Measurements from ENCODE around the gene COL4A1.
A peak's percentile ranks its signal among the peaks of the same experiment; 100 is the strongest.

COL4A1 gene

GRCh38 chr13:110306960-110307766, at the start of gene COL4A1, which contains the start of gene COL4A2:
Gene COL4A1, minus strand, starts transcription at chr13:110307157. Its CDS starts 130 bp downstream, at chr13:110307027.
Gene COL4A2, plus strand, starts transcription at chr13:110307284. Its CDS starts 620 bp downstream, at chr13:110307904.
- Histone ChIP-seq H3K36me3 (ENCODE audit: control insufficient read depth, insufficient read depth, low read length) (no peaks in the 10 kb centered on the region; the same call in 1 of the 2 replicates), H3K4me1 (ENCODE audit: control insufficient read depth, insufficient read depth, low read length) (peaks cover 8% of the 10 kb centered on the region), H3K9me3 (ENCODE audit: control insufficient read depth, insufficient read depth, low read length) (no peaks in the 10 kb centered on the region), H3K27ac (ENCODE audit: low read depth, low read length) (peak within 1 kb of the TSS; percentile 71), H3K9ac (ENCODE audit: low read depth, low read length) (peak within 1 kb of the TSS; percentile 77), H3K27me3 (ENCODE audit: control insufficient read depth, insufficient read depth, low read length) (peaks cover 39% of the 10 kb centered on the region), H3K4me3 (ENCODE audit: low read depth, low read length) (peak within 1 kb of the TSS; percentile 82)

- Histone ChIP-seq H3K36me3 (ENCODE audit: control insufficient read depth, insufficient read depth, low read length) (peaks cover 7% of the 10 kb centered on the region), H3K9ac (ENCODE audit: low read depth, low read length) (no peak overlapping the region), H3K27ac (ENCODE audit: low read depth, low read length) (no peak overlapping the region), H3K4me1 (ENCODE audit: control insufficient read depth, insufficient read depth, low read length) (peaks cover 10% of the 10 kb centered on the region), H3K9me3 (ENCODE audit: control insufficient read depth, insufficient read depth, low read length) (no peaks in the 10 kb centered on the region), H3K27me3 (ENCODE audit: control insufficient read depth, insufficient read depth, low read length) (no peaks in the 10 kb centered on the region), H3K4me3 (ENCODE audit: low read depth, low read length) (no peak overlapping the region)
These were observed 49.4 kb upstream of the COL4A1 start for GRCh38 chr13:110356362-110356761.

- Histone ChIP-seq H3K9me3 (ENCODE audit: control insufficient read depth, insufficient read depth, low read length) (no peaks in the 10 kb centered on the region), H3K36me3 (ENCODE audit: control insufficient read depth, insufficient read depth, low read length) (peaks cover 6% of the 10 kb centered on the region; the same call in 1 of the 2 replicates), H3K4me3 (ENCODE audit: low read depth, low read length) (no peak overlapping the region), H3K27me3 (ENCODE audit: control insufficient read depth, insufficient read depth, low read length) (no peaks in the 10 kb centered on the region), H3K27ac (ENCODE audit: low read depth, low read length) (no peak overlapping the region), H3K4me1 (ENCODE audit: control insufficient read depth, insufficient read depth, low read length) (peaks cover 10% of the 10 kb centered on the region), H3K9ac (ENCODE audit: low read depth, low read length) (no peak overlapping the region)
These were observed 47.9 kb upstream of the COL4A1 start for GRCh38 chr13:110354715-110355473.

GRCh38 chr13:110354123-110354627, 47.2 kb upstream of the COL4A1 start:
- Histone ChIP-seq H3K4me3 (ENCODE audit: low read depth, low read length) (no peak overlapping the region), H3K27me3 (ENCODE audit: control insufficient read depth, insufficient read depth, low read length) (no peaks in the 10 kb centered on the region), H3K4me1 (ENCODE audit: control insufficient read depth, insufficient read depth, low read length) (peaks cover 10% of the 10 kb centered on the region), H3K9ac (ENCODE audit: low read depth, low read length) (no peak overlapping the region), H3K27ac (ENCODE audit: low read depth, low read length) (no peak overlapping the region), H3K9me3 (ENCODE audit: control insufficient read depth, insufficient read depth, low read length) (no peaks in the 10 kb centered on the region), H3K36me3 (ENCODE audit: control insufficient read depth, insufficient read depth, low read length) (peaks cover 6% of the 10 kb centered on the region; the same call in 1 of the 2 replicates)

- Histone ChIP-seq H3K4me3 (ENCODE audit: low read depth, low read length) (no peak overlapping the region), H3K4me1 (ENCODE audit: control insufficient read depth, insufficient read depth, low read length) (peaks cover 10% of the 10 kb centered on the region), H3K27me3 (ENCODE audit: control insufficient read depth, insufficient read depth, low read length) (no peaks in the 10 kb centered on the region), H3K9me3 (ENCODE audit: control insufficient read depth, insufficient read depth, low read length) (no peaks in the 10 kb centered on the region), H3K27ac (ENCODE audit: low read depth, low read length) (no peak overlapping the region), H3K9ac (ENCODE audit: low read depth, low read length) (no peak overlapping the region), H3K36me3 (ENCODE audit: control insufficient read depth, insufficient read depth, low read length) (peaks cover 4% of the 10 kb centered on the region; the same call in 1 of the 2 replicates)
These were observed 46.5 kb upstream of the COL4A1 start for GRCh38 chr13:110353339-110353977.

GRCh38 chr13:110352735-110353134, 45.8 kb upstream of the COL4A1 start:
- Histone ChIP-seq H3K4me3 (ENCODE audit: low read depth, low read length) (no peak overlapping the region), H3K9ac (ENCODE audit: low read depth, low read length) (no peak overlapping the region), H3K27me3 (ENCODE audit: control insufficient read depth, insufficient read depth, low read length) (no peaks in the 10 kb centered on the region), H3K4me1 (ENCODE audit: control insufficient read depth, insufficient read depth, low read length) (peaks cover 10% of the 10 kb centered on the region), H3K9me3 (ENCODE audit: control insufficient read depth, insufficient read depth, low read length) (no peaks in the 10 kb centered on the region), H3K36me3 (ENCODE audit: control insufficient read depth, insufficient read depth, low read length) (no peaks in the 10 kb centered on the region), H3K27ac (ENCODE audit: low read depth, low read length) (no peak overlapping the region)

GRCh38 chr13:110351636-110352420, 44.9 kb upstream of the COL4A1 start:
- Histone ChIP-seq H3K4me3 (ENCODE audit: low read depth, low read length) (no peak overlapping the region), H3K9me3 (ENCODE audit: control insufficient read depth, insufficient read depth, low read length) (no peaks in the 10 kb centered on the region), H3K27ac (ENCODE audit: low read depth, low read length) (no peak overlapping the region), H3K4me1 (ENCODE audit: control insufficient read depth, insufficient read depth, low read length) (peaks cover 10% of the 10 kb centered on the region), H3K36me3 (ENCODE audit: control insufficient read depth, insufficient read depth, low read length) (no peaks in the 10 kb centered on the region), H3K9ac (ENCODE audit: low read depth, low read length) (no peak overlapping the region), H3K27me3 (ENCODE audit: control insufficient read depth, insufficient read depth, low read length) (no peaks in the 10 kb centered on the region)

GRCh38 chr13:110350509-110350908, 43.6 kb upstream of the COL4A1 start:
- no peaks in the 10 kb centered on the region for H3K9me3 ChIP-seq (ENCODE audit: control insufficient read depth, insufficient read depth, low read length)
- H3K4me1 ChIP-seq (ENCODE audit: control insufficient read depth, insufficient read depth, low read length) = peaks cover 10% of the 10 kb centered on the region
- H3K36me3 ChIP-seq (ENCODE audit: control insufficient read depth, insufficient read depth, low read length) = no peaks in the 10 kb centered on the region
- H3K4me3 ChIP-seq (ENCODE audit: low read depth, low read length) = no peak overlapping the region
- no peak overlapping the region for H3K9ac ChIP-seq (ENCODE audit: low read depth, low read length)
- H3K27ac ChIP-seq (ENCODE audit: low read depth, low read length) = no peak overlapping the region
- no peaks in the 10 kb centered on the region for H3K27me3 ChIP-seq (ENCODE audit: control insufficient read depth, insufficient read depth, low read length)

GRCh38 chr13:110350049-110350448, 43.1 kb upstream of the COL4A1 start:
- Histone ChIP-seq H3K27ac (ENCODE audit: low read depth, low read length) (no peak overlapping the region), H3K36me3 (ENCODE audit: control insufficient read depth, insufficient read depth, low read length) (no peaks in the 10 kb centered on the region), H3K4me1 (ENCODE audit: control insufficient read depth, insufficient read depth, low read length) (peaks cover 9% of the 10 kb centered on the region), H3K27me3 (ENCODE audit: control insufficient read depth, insufficient read depth, low read length) (no peaks in the 10 kb centered on the region), H3K9ac (ENCODE audit: low read depth, low read length) (no peak overlapping the region), H3K9me3 (ENCODE audit: control insufficient read depth, insufficient read depth, low read length) (no peaks in the 10 kb centered on the region), H3K4me3 (ENCODE audit: low read depth, low read length) (no peak overlapping the region)

GRCh38 chr13:110349239-110349638, 42.3 kb upstream of the COL4A1 start:
- Histone ChIP-seq H3K36me3 (ENCODE audit: control insufficient read depth, insufficient read depth, low read length) (no peaks in the 10 kb centered on the region), H3K27me3 (ENCODE audit: control insufficient read depth, insufficient read depth, low read length) (no peaks in the 10 kb centered on the region), H3K4me1 (ENCODE audit: control insufficient read depth, insufficient read depth, low read length) (peaks cover under 1% of the 10 kb centered on the region; the same call in 1 of the 2 replicates), H3K27ac (ENCODE audit: low read depth, low read length) (no peak overlapping the region), H3K4me3 (ENCODE audit: low read depth, low read length) (no peak overlapping the region), H3K9ac (ENCODE audit: low read depth, low read length) (no peak overlapping the region), H3K9me3 (ENCODE audit: control insufficient read depth, insufficient read depth, low read length) (no peaks in the 10 kb centered on the region)
